Adrenal gland (tissue), 5 donors: Measurements from ENCODE around the gene MKLN1.

Experiments
- POLR2A ChIP-seq, 2 donors: fragments of 450-650 bp; IDR thresholded peaks; one replicate each; pipeline ENCODE4 v1.6.1; 2017; ENCODE audit warnings: antibody characterized with exemption in 2 of 2, mild to moderate bottlenecking in 2 of 2, moderate library complexity in 1 of 2
- TF ChIP-seq, protein P1 (sequence below), 6 experiments: fragments of 450-650 bp in 4 of 6; fragments of 200-600 bp in 2 of 6; sonication (generic) in 1 of 6; IDR thresholded peaks; 1 replicate in 5 of 6; 2 replicates in 1 of 6; pipeline versions ENCODE4 v1.5.1 to v1.8.0; 2016 to 2021; ENCODE audit warnings: antibody characterized with exemption in 6 of 6, mild to moderate bottlenecking in 2 of 6, moderate library complexity in 1 of 6
- donor health status: DM: no; HTN: no; CAD: no.

DNA sequence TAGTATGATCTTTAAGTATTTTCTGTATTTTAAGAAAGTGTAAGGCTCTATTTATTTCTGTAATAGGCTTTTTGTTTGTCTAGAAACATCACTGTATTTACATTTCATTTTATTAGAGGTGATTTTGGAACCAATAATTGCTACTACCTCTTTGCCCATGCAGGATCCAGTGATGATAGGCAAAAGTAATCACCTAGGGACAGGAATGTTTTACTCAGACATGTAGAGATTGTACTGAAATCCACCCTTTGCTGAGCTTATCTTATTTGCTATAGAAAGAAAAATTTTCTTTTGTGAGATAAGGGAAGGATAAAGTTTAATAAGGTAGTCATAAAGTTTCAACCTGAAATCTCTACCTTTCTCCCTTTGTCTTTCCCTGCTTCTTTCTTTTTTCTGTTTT, 73.5 kb downstream of the MKLN1 start:
- TF ChIP-seq, protein P1, sequence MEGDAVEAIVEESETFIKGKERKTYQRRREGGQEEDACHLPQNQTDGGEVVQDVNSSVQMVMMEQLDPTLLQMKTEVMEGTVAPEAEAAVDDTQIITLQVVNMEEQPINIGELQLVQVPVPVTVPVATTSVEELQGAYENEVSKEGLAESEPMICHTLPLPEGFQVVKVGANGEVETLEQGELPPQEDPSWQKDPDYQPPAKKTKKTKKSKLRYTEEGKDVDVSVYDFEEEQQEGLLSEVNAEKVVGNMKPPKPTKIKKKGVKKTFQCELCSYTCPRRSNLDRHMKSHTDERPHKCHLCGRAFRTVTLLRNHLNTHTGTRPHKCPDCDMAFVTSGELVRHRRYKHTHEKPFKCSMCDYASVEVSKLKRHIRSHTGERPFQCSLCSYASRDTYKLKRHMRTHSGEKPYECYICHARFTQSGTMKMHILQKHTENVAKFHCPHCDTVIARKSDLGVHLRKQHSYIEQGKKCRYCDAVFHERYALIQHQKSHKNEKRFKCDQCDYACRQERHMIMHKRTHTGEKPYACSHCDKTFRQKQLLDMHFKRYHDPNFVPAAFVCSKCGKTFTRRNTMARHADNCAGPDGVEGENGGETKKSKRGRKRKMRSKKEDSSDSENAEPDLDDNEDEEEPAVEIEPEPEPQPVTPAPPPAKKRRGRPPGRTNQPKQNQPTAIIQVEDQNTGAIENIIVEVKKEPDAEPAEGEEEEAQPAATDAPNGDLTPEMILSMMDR (IDR thresholded peaks at IDR 0.05) = no peak
- TF ChIP-seq POLR2A (IDR thresholded peaks at IDR 0.05) = no peak
